ENCODE data around the gene FRMPD4. TPM values are rescaled to one million over a fixed set of nuclear protein-coding genes. Genes with fewer than 3 reads are reported as not detected.

The FRMPD4 gene
- total and polyA plus RNA-seq, 2 of the 13 experiments (the other 11 are each of a cell fraction or from before 2014, with no cell fraction given) = not detected

GRCh38 chrX:12405306-12405705, 267.0 kb downstream of the FRMPD4 start:
- H3K4me1 ChIP-seq (ENCODE audit: insufficient read depth, low read length) = no peaks in the 10 kb centered on the region
- H3K27me3 ChIP-seq (ENCODE audit: control insufficient read depth in 1 of 2, insufficient read depth in 2 of 2, low read length in 2 of 2) = no peaks in the 10 kb centered on the region
- intact Hi-C loops (cut with micrococcal nuclease; ENCODE audit: unreplicated experiment) = no loop called here
- TF ChIP-seq DDIT3 (CRISPR knock-in tag; IDR thresholded peaks at IDR 0.05) = no peak
- TF ChIP-seq, protein P1, sequence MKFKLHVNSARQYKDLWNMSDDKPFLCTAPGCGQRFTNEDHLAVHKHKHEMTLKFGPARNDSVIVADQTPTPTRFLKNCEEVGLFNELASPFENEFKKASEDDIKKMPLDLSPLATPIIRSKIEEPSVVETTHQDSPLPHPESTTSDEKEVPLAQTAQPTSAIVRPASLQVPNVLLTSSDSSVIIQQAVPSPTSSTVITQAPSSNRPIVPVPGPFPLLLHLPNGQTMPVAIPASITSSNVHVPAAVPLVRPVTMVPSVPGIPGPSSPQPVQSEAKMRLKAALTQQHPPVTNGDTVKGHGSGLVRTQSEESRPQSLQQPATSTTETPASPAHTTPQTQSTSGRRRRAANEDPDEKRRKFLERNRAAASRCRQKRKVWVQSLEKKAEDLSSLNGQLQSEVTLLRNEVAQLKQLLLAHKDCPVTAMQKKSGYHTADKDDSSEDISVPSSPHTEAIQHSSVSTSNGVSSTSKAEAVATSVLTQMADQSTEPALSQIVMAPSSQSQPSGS (CRISPR knock-in tag; IDR thresholded peaks at IDR 0.05) = no peak
- TF ChIP-seq, protein P2, sequence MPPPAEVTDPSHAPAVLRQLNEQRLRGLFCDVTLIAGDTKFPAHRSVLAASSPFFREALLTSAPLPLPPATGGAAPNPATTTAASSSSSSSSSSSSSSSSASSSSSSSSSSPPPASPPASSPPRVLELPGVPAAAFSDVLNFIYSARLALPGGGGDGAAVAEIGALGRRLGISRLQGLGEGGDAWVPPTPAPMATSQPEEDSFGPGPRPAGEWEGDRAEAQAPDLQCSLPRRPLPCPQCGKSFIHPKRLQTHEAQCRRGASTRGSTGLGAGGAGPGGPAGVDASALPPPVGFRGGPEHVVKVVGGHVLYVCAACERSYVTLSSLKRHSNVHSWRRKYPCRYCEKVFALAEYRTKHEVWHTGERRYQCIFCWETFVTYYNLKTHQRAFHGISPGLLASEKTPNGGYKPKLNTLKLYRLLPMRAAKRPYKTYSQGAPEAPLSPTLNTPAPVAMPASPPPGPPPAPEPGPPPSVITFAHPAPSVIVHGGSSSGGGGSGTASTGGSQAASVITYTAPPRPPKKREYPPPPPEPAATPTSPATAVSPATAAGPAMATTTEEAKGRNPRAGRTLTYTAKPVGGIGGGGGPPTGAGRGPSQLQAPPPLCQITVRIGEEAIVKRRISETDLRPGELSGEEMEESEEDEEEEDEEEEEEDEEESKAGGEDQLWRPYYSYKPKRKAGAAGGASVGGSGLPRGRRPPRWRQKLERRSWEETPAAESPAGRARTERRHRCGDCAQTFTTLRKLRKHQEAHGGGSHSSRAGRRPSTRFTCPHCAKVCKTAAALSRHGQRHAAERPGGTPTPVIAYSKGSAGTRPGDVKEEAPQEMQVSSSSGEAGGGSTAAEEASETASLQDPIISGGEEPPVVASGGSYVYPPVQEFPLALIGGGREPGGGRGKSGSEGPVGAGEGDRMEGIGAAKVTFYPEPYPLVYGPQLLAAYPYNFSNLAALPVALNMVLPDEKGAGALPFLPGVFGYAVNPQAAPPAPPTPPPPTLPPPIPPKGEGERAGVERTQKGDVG (CRISPR knock-in tag; IDR thresholded peaks at IDR 0.05; ENCODE audit: borderline replicate concordance) = no peak
- no peak for TF ChIP-seq ZNF883 (CRISPR knock-in tag; IDR thresholded peaks at IDR 0.05; ENCODE audit: not compliant biosample characterization)
- TF ChIP-seq ZEB1 (IDR thresholded peaks at IDR 0.05; ENCODE audit: insufficient replicate concordance, low read depth) = no peak
- no peak for TF ChIP-seq NAIF1 (CRISPR knock-in tag; IDR thresholded peaks at IDR 0.05; ENCODE audit: borderline replicate concordance)
- no peak for TF ChIP-seq ZNF138 (CRISPR knock-in tag; IDR thresholded peaks at IDR 0.05; ENCODE audit: low read depth)
- TF ChIP-seq ZNF878 (CRISPR knock-in tag; IDR thresholded peaks at IDR 0.05) = no peak
- H3K4me2 ChIP-seq (ENCODE audit: low read depth, low read length) = no peak overlapping the region
- H4K20me1 ChIP-seq (ENCODE audit: insufficient read depth, low read length) = no peaks in the 10 kb centered on the region
- BruUV-seq (replicated peaks) = no TSS peak
- H3K27ac ChIP-seq (ENCODE audit: extremely low read length, insufficient read depth, low read length) = no peak overlapping the region
- no peaks in the 10 kb centered on the region for H3K9me3 ChIP-seq (ENCODE audit: low read length)
- no peaks in the 10 kb centered on the region for H3K36me3 ChIP-seq (replicated peaks in 1 of 2; ENCODE audit: control insufficient read depth in 1 of 2, insufficient read depth in 2 of 2, low read length in 2 of 2)
- ChIA-PET POLR2A (no interaction called here), CTCF (ENCODE audit: low intra/inter-chr PET ratio, low total read pairs) (no interaction called here)
- no peaks in the 10 kb centered on the region for H3K79me2 ChIP-seq (ENCODE audit: insufficient read depth, low read length)
- no peak overlapping the region for H2AFZ ChIP-seq (ENCODE audit: low read length)
- in situ Hi-C loops (cut with HindIII; ENCODE audit: extremely low pct_ligation_motif_present, low pct_unique_long_range_greater_than_20kb) = no loop called here
- no peak overlapping the region for H3K9ac ChIP-seq (ENCODE audit: insufficient read depth, low read depth, low read length)
- no peak overlapping the region for H3K4me3 ChIP-seq (replicated peaks in 1 of 3; ENCODE audit: insufficient read depth in 1 of 3, low read depth in 2 of 3, low read length in 3 of 3)
- FAIRE-seq (no peak), ATAC-seq (no peak), DNase-seq (ENCODE audit: low spot score) (no peak)
- 0% methylated on average over 2 of the region's 2 CpGs for WGBS (ENCODE audit: low lambda C conversion rate)

Measured in HepG2 (cell line).